ENCODE data around the gene TTBK1. TPM values are rescaled to one million over a fixed set of nuclear protein-coding genes. Genes with fewer than 3 reads are reported as not detected.
A peak's percentile ranks its signal among the peaks of the same experiment; 100 is the strongest.

Gene TTBK1
- total RNA-seq, 2 donors from 2014 or later = 0.26 to 0.33 TPM

GRCh38 chr6:43267619-43268354 lies 24.5 kb downstream of the TTBK1 start:
- ATAC-seq (peak; percentile 28), DNase-seq (peak; percentile 32 to 81 (median 52))
- Histone ChIP-seq H3K9me3 (no peaks in the 10 kb centered on the region), H3K27ac (peak overlapping the region in 3 of 4 donors; percentile 12 to 73 (median 40)), H3K36me3 (replicated peaks in 1 of 2; ENCODE audit: insufficient read depth in 1 of 2, low read depth in 2 of 2) (no peaks in the 10 kb centered on the region), H3K4me3 (no peak overlapping the region), H3K27me3 (no peaks in the 10 kb centered on the region), H3K4me1 (peaks cover 38% of the 10 kb centered on the region)
- TF ChIP-seq POLR2A (IDR thresholded peaks at IDR 0.05) = no peak
- TF ChIP-seq CTCF (IDR thresholded peaks at IDR 0.05) = no peak
- 33 to 52% methylated on average over 7 of the region's 7 CpGs for WGBS, 2 donors
- intact Hi-C loops (cut with DNase I) = no loop called here

DNA sequence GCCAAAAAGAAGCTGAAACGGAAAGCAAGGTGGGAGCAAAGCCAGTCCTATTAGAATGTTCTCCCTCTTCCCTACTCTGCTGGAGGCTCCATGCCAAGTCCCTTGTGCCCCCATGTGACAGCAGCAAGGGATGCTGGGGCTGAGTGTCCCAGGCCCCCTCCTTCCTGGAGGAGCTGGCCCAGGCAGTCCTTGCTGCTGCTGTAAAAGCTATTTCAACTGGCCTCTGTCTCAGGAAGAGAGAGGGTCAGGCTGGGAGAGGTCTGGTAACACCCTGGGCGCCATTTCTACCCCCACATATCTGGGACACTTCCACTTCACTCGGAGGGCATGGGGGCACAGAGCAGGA lies 25.0 kb downstream of the TTBK1 start:
- H3K4me3 ChIP-seq = no peak overlapping the region
- no peaks in the 10 kb centered on the region for H3K36me3 ChIP-seq (replicated peaks in 1 of 2; ENCODE audit: insufficient read depth in 1 of 2, low read depth in 2 of 2)
- DNase-seq (peak in 3 of 4 donors; percentile 32 to 46 (median 35)), ATAC-seq (no peak)
- H3K9me3 ChIP-seq = no peaks in the 10 kb centered on the region
- peak overlapping the region in 2 of 4 donors; percentile 40 to 73 for H3K27ac ChIP-seq
- no peaks in the 10 kb centered on the region for H3K27me3 ChIP-seq
- intact Hi-C loops (cut with DNase I) = no loop called here
- H3K4me1 ChIP-seq = peaks cover 38% of the 10 kb centered on the region
- no peak for TF ChIP-seq POLR2A (IDR thresholded peaks at IDR 0.05)
- no peak for TF ChIP-seq CTCF (IDR thresholded peaks at IDR 0.05)
- 69 to 78% methylated on average over 2 to 3 of the region's 3 CpGs for WGBS, 2 donors

- Histone ChIP-seq H3K4me1 (peaks cover 38% of the 10 kb centered on the region), H3K36me3 (replicated peaks in 1 of 2; ENCODE audit: insufficient read depth in 1 of 2, low read depth in 2 of 2) (no peaks in the 10 kb centered on the region), H3K4me3 (no peak overlapping the region), H3K27ac (peak overlapping the region in 1 of 4 donors; percentile 61), H3K9me3 (no peaks in the 10 kb centered on the region), H3K27me3 (no peaks in the 10 kb centered on the region)
- ATAC-seq = no peak
- TF ChIP-seq POLR2A (IDR thresholded peaks at IDR 0.05) (no peak), CTCF (IDR thresholded peaks at IDR 0.05) (no peak)
- DNase-seq = no peak
- intact Hi-C loops (cut with DNase I) = no loop called here
- WGBS, 2 donors = 70 to 71% methylated on average over 5 to 10 of the region's 10 CpGs
Observed at GRCh38 chr6:43268782-43269272, 25.5 kb downstream of the TTBK1 start.

GRCh38 chr6:43269273-43270007 lies 26.2 kb downstream of the TTBK1 start:
- no peaks in the 10 kb centered on the region for H3K9me3 ChIP-seq
- intact Hi-C loops (cut with DNase I) = no loop called here
- WGBS, 2 donors = 3% methylated on average over 25 to 35 of the region's 44 CpGs
- DNase-seq = peak; percentile 43 to 67 (median 52)
- no peaks in the 10 kb centered on the region for H3K27me3 ChIP-seq
- peak; percentile 45 for ATAC-seq
- H3K4me3 ChIP-seq = no peak overlapping the region
- peaks cover 38% of the 10 kb centered on the region for H3K4me1 ChIP-seq
- H3K27ac ChIP-seq = peak overlapping the region in 2 of 4 donors; percentile 29 to 61
- TF ChIP-seq CTCF (IDR thresholded peaks at IDR 0.05) = no peak
- TF ChIP-seq POLR2A (IDR thresholded peaks at IDR 0.05) = peak in 1 of 3 donors; percentile 21
- H3K36me3 ChIP-seq (replicated peaks in 1 of 2; ENCODE audit: insufficient read depth in 1 of 2, low read depth in 2 of 2) = no peaks in the 10 kb centered on the region

All from body of pancreas (tissue), 4 donors.